ENCODE measurements around the gene SLC6A13. TPM values are rescaled to one million over a fixed set of nuclear protein-coding genes. Genes with fewer than 3 reads are reported as not detected.

Gene SLC6A13
- total and polyA plus RNA-seq, 8 donors: not detected

DNA sequence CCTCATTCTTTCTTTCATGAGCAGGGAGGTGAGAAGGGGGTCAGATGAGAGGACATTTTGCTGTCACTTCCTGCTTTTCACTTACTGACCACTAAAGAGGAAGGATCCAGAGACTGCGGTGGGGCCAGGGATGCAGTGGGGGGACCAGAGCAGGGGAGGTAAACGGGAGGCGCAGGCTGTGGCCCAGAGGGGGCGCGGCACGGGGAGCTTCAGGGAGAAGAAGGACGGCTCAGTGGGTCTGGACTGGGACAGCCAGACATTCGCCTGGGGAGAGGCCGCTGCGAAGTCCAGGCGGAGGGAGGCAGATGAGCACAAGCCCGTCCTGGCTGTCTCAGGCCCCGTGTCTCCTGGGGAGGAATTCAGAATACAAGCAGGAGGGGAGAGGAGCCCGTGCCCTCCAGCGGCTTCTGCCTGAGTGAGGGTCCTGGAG, 89.9 kb downstream of the SLC6A13 start:
- no peaks in the 10 kb centered on the region for H3K9me3 ChIP-seq
- peaks cover 0 to 31% (median 13%) of the 10 kb centered on the region in 4 donors for H3K4me1 ChIP-seq
- no peak for DNase-seq
- 77 to 85% (median 85%) methylated on average over 13 to 15 of the region's 15 CpGs for WGBS, 5 donors
- H3K36me3 ChIP-seq: no peaks in the 10 kb centered on the region
- H3K4me3 ChIP-seq: no peak overlapping the region
- TF ChIP-seq EP300 (IDR thresholded peaks at IDR 0.05) (no peak), POLR2A (IDR thresholded peaks at IDR 0.05) (no peak), POLR2AphosphoS5 (IDR thresholded peaks at IDR 0.05) (no peak)
- no peak overlapping the region for H3K27ac ChIP-seq
- intact Hi-C loops (cut with DNase I; ENCODE audit: low total_unique reads): no loop called here
- H3K27me3 ChIP-seq: peaks cover 2 to 73% (median 22%) of the 10 kb centered on the region in 3 donors

GRCh38 chr12:171743-172676, 90.6 kb downstream of the SLC6A13 start:
- TF ChIP-seq POLR2A (IDR thresholded peaks at IDR 0.05) (no peak), CTCF (IDR thresholded peaks at IDR 0.05) (no peak), EP300 (IDR thresholded peaks at IDR 0.05) (no peak), POLR2AphosphoS5 (IDR thresholded peaks at IDR 0.05) (no peak)
- Histone ChIP-seq H3K4me3 (no peak overlapping the region), H3K36me3 (no peaks in the 10 kb centered on the region), H3K9me3 (no peaks in the 10 kb centered on the region), H3K27me3 (peaks cover 2 to 66% (median 22%) of the 10 kb centered on the region in 3 donors), H3K27ac (no peak overlapping the region), H3K4me1 (peaks cover 0 to 29% (median 13%) of the 10 kb centered on the region in 4 donors)
- WGBS, 5 donors: 24 to 42% (median 35%) methylated on average over 18 of the region's 18 CpGs
- peak in 1 of 2 donors; percentile 44 for DNase-seq
- intact Hi-C loops (cut with DNase I; ENCODE audit: low total_unique reads): no loop called here

GRCh38 chr12:171276-171675, 91.4 kb downstream of the SLC6A13 start:
- H3K4me1 ChIP-seq: peaks cover 0 to 21% (median 10%) of the 10 kb centered on the region in 4 donors
- H3K36me3 ChIP-seq: no peaks in the 10 kb centered on the region
- H3K27ac ChIP-seq: no peak overlapping the region
- intact Hi-C loops (cut with DNase I; ENCODE audit: low total_unique reads): no loop called here
- no peaks in the 10 kb centered on the region for H3K9me3 ChIP-seq
- 80 to 88% (median 86%) methylated on average over 10 of the region's 10 CpGs for WGBS, 5 donors
- H3K4me3 ChIP-seq: no peak overlapping the region
- DNase-seq: no peak
- H3K27me3 ChIP-seq: peaks cover 2 to 60% (median 22%) of the 10 kb centered on the region in 3 donors
- TF ChIP-seq POLR2A (IDR thresholded peaks at IDR 0.05): no peak
- TF ChIP-seq EP300 (IDR thresholded peaks at IDR 0.05): no peak
- TF ChIP-seq POLR2AphosphoS5 (IDR thresholded peaks at IDR 0.05): no peak
- no peak for TF ChIP-seq CTCF (IDR thresholded peaks at IDR 0.05)

Other genes with a start within 250 kb of the SLC6A13 start
- gene IQSEC3, start 196.1 kb downstream of the SLC6A13 start, total RNA-seq: 1 to 10 TPM in 1 of 5 donors, under 1 TPM in 2, not detected in 2; 0.45 to 1.0 (median 0.73) TPM
- 1 to 10 TPM in 2 of 3 donors, under 1 TPM in 1; 0.08 to 1.7 (median 1.6) TPM for gene IQSEC3, start 196.1 kb downstream of the SLC6A13 start, polyA plus RNA-seq
- gene SLC6A12, start 48.7 kb downstream of the SLC6A13 start, total RNA-seq: 1 to 10 TPM in 1 of 5 donors, not detected in 4; 1.7 TPM
- gene SLC6A12, start 48.7 kb downstream of the SLC6A13 start, polyA plus RNA-seq: under 1 TPM in 2 of 3 donors, not detected in 1; 0.05 to 0.19 TPM
- 100 to 1,000 TPM in 2 of 5 donors, 10 to 100 TPM in 3; 38.1 to 178 (median 98.4) TPM for gene KDM5A, start 126.5 kb upstream of the SLC6A13 start, total RNA-seq
- gene KDM5A, start 126.5 kb upstream of the SLC6A13 start, polyA plus RNA-seq: 1 to 10 TPM; 3.2 to 4.3 (median 3.9) TPM
- gene CCDC77, start 138.8 kb upstream of the SLC6A13 start, total RNA-seq: 1 to 10 TPM in 4 of 5 donors, under 1 TPM in 1; 0.58 to 7.3 (median 3.0) TPM
- gene CCDC77, start 138.8 kb upstream of the SLC6A13 start, polyA plus RNA-seq: 1 to 10 TPM; 3.5 to 5.6 (median 5.2) TPM
- 100 to 1,000 TPM in 3 of 5 donors, 10 to 100 TPM in 2; 63.2 to 332 (median 246) TPM for gene B4GALNT3, start 197.1 kb upstream of the SLC6A13 start, total RNA-seq
- 10 to 100 TPM; 20.8 to 42.2 (median 37.7) TPM for gene B4GALNT3, start 197.1 kb upstream of the SLC6A13 start, polyA plus RNA-seq